H1 (cell line): ENCODE data around the gene TNS1. TPM values are rescaled to one million over a fixed set of nuclear protein-coding genes. Genes with fewer than 3 reads are reported as not detected.

Experiments
- CTBP2 ChIP-seq: IDR thresholded peaks from 2 replicates; pipeline ENCODE4 v1.7.0; 2011; ENCODE audit warnings: borderline replicate concordance, mild to moderate bottlenecking, moderate library complexity, mixed read lengths, low read length; ENCODE audit not compliant: insufficient read depth, insufficient read length
- KDM1A ChIP-seq: fragments of 200-600, 300-600 bp; sonication (generic); IDR thresholded peaks from 2 replicates; pipeline ENCODE4 v1.7.1; 2016; ENCODE audit warnings: mild to moderate bottlenecking, low read length, borderline replicate concordance
- NANOG ChIP-seq: IDR thresholded peaks from 2 replicates; pipeline ENCODE4 v1.6.1; 2011; ENCODE audit warnings: low read length, low read depth, mild to moderate bottlenecking, inconsistent platforms; ENCODE audit not compliant: insufficient read depth, poor library complexity, severe bottlenecking
- RAD21 ChIP-seq, 2 experiments: IDR thresholded peaks in 1 of 2; conservative IDR thresholded peaks in 1 of 2; 2 replicates each; pipeline ENCODE4 v1.6.1; 2011; ENCODE audit warnings: low read depth in 2 of 2, low read length in 2 of 2, improper control_type of control experiment in 1 of 2, inconsistent platforms in 1 of 2, mild to moderate bottlenecking in 1 of 2, moderate library complexity in 1 of 2
- TAF7 ChIP-seq: optimal IDR thresholded peaks from 2 replicates; pipeline ENCODE3; 2011; ENCODE audit warnings: low read depth, mild to moderate bottlenecking, inconsistent platforms, low read length, moderate library complexity, borderline replicate concordance
- polyA plus RNA-seq, 7 experiments: library from polyadenylated mRNA; depleted of rRNA in 3 of 7; stranded (reverse) in 5 of 7; unstranded in 2 of 7; fragments of >200 nt in 5 of 7; fragments of 200-250 nt in 2 of 7; gene quantifications; 1 replicate in 5 of 7; 2 replicates in 1 of 7; 4 replicates in 1 of 7; pipeline versions ENCODE4 v1.2.1 to v1.2.3, GENCODE V29; 2011 to 2013; ENCODE audit warnings: missing spikeins in 2 of 7, mixed read lengths in 2 of 7
- total RNA-seq: library from RNA; stranded (reverse); fragmentation: NEBNext Ultra II Directional; extraction: Animal tissue kit (Norgen Biotek cat#: 25700); gene quantifications from 2 replicates; pipeline ENCODE4 v1.2.1, GENCODE V29; 2021

TNS1 gene
- total and polyA plus RNA-seq, 2 of the 8 experiments (the other 6 are each of a cell fraction or from before 2014, with no cell fraction given), result 1.5 to 5.1 TPM

DNA sequence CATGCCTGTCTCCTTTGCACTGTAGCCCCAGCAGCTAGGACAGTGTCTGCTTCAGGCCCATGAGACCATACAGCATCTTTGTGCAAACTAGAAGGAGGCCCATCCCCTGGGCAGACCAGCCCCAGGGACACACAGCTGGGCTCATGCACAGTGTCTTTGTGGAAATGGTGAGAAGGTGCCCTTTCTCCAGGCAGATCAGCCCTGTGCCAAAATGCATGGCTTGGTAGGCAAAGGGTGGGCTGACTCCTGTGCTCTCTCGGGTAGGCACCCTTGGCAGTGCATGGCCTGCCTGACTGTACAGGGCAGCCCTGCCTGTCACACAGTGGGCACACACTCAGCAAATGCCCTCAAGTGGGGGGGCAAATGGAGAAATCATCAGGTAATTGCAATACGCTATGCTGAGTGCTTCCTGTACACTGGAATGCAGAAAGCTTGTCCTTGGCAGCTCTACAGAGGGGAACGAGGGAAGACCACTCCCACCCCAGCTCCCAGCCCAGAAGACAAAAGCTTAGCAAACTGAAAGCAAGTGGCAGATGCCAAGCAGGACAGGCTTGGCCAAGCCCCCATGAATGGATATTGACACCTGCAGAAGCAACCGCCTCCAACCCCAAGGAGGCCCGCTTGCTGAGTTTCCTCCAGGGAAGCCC, 21.6 kb downstream of the TNS1 start (continued):
- TF ChIP-seq CTBP2 (no peak), TAF7 (no peak), NANOG (no peak), RAD21 (IDR thresholded peaks at IDR 0.05 in 1 of 2, conservative IDR thresholded peaks at IDR 0.05 in 1 of 2; ENCODE audit: low read depth in 2 of 2, low read length in 2 of 2) (no peak), KDM1A (no peak)
- TF ChIP-seq, all 59 proteins: peak for 0
